ENCODE data around the gene CASZ1.

The CASZ1 gene

GRCh38 chr1:10782491-10783244 lies 13.8 kb downstream of the CASZ1 start:
- no peak for TF ChIP-seq ZBTB7A (IDR thresholded peaks at IDR 0.05; ENCODE audit: low read depth)
- TF ChIP-seq YY1 (IDR thresholded peaks at IDR 0.05; ENCODE audit: low read depth), result no peak
- TF ChIP-seq EP300 (IDR thresholded peaks at IDR 0.05; ENCODE audit: borderline replicate concordance), result no peak
- TF ChIP-seq MAX (IDR thresholded peaks at IDR 0.05), result no peak
- TF ChIP-seq TAF1 (IDR thresholded peaks at IDR 0.05; ENCODE audit: low read depth), result no peak
- TF ChIP-seq FOXM1 (IDR thresholded peaks at IDR 0.05; ENCODE audit: borderline replicate concordance, low read depth), result no peak
- no peak for TF ChIP-seq REST (IDR thresholded peaks at IDR 0.05; ENCODE audit: low read depth)
- no peak for TF ChIP-seq TEAD4 (IDR thresholded peaks at IDR 0.05)
- no peak for TF ChIP-seq USF1 (IDR thresholded peaks at IDR 0.05)
- TF ChIP-seq RAD21 (IDR thresholded peaks at IDR 0.05; ENCODE audit: low read depth), result no peak
- no peak for TF ChIP-seq EGR1 (IDR thresholded peaks at IDR 0.05)
- TF ChIP-seq CEBPB (IDR thresholded peaks at IDR 0.05), result no peak
- no peak for TF ChIP-seq TCF12 (IDR thresholded peaks at IDR 0.05; ENCODE audit: low read depth)
- TF ChIP-seq CREB1 (IDR thresholded peaks at IDR 0.05; ENCODE audit: low read depth), result no peak
- no peak for TF ChIP-seq NFIC (IDR thresholded peaks at IDR 0.05)

GRCh38 chr1:10781137-10781536 lies 15.3 kb downstream of the CASZ1 start:
- no peak for TF ChIP-seq NFIC (IDR thresholded peaks at IDR 0.05)
- no peak for TF ChIP-seq FOXM1 (IDR thresholded peaks at IDR 0.05; ENCODE audit: borderline replicate concordance, low read depth)
- no peak for TF ChIP-seq MAX (IDR thresholded peaks at IDR 0.05)
- TF ChIP-seq EGR1 (IDR thresholded peaks at IDR 0.05), result no peak
- TF ChIP-seq TEAD4 (IDR thresholded peaks at IDR 0.05), result no peak
- no peak for TF ChIP-seq TCF12 (IDR thresholded peaks at IDR 0.05; ENCODE audit: low read depth)
- TF ChIP-seq CREB1 (IDR thresholded peaks at IDR 0.05; ENCODE audit: low read depth), result no peak
- no peak for TF ChIP-seq EP300 (IDR thresholded peaks at IDR 0.05; ENCODE audit: borderline replicate concordance)
- TF ChIP-seq YY1 (IDR thresholded peaks at IDR 0.05; ENCODE audit: low read depth), result no peak
- TF ChIP-seq USF1 (IDR thresholded peaks at IDR 0.05), result no peak
- TF ChIP-seq ZBTB7A (IDR thresholded peaks at IDR 0.05; ENCODE audit: low read depth), result no peak
- no peak for TF ChIP-seq TAF1 (IDR thresholded peaks at IDR 0.05; ENCODE audit: low read depth)
- no peak for TF ChIP-seq REST (IDR thresholded peaks at IDR 0.05; ENCODE audit: low read depth)
- no peak for TF ChIP-seq CEBPB (IDR thresholded peaks at IDR 0.05)
- no peak for TF ChIP-seq RAD21 (IDR thresholded peaks at IDR 0.05; ENCODE audit: low read depth)

GRCh38 chr1:10779841-10780240 lies 16.6 kb downstream of the CASZ1 start:
- TF ChIP-seq NFIC (IDR thresholded peaks at IDR 0.05) (no peak), EP300 (IDR thresholded peaks at IDR 0.05; ENCODE audit: borderline replicate concordance) (no peak)

GRCh38 chr1:10779201-10779600 lies 17.2 kb downstream of the CASZ1 start:
- TF ChIP-seq USF1 (IDR thresholded peaks at IDR 0.05), result no peak
- TF ChIP-seq FOXM1 (IDR thresholded peaks at IDR 0.05; ENCODE audit: borderline replicate concordance, low read depth), result no peak
- TF ChIP-seq NFIC (IDR thresholded peaks at IDR 0.05), result peak; percentile 71
- peak; percentile 74 for TF ChIP-seq TCF12 (IDR thresholded peaks at IDR 0.05; ENCODE audit: low read depth)
- TF ChIP-seq EP300 (IDR thresholded peaks at IDR 0.05; ENCODE audit: borderline replicate concordance), result peak; percentile 53; the same call in 1 of the 2 replicates
- peak; percentile 20; the same call in 1 of the 2 replicates for TF ChIP-seq CEBPB (IDR thresholded peaks at IDR 0.05)
- TF ChIP-seq RAD21 (IDR thresholded peaks at IDR 0.05; ENCODE audit: low read depth), result no peak
- peak; percentile 22 for TF ChIP-seq TEAD4 (IDR thresholded peaks at IDR 0.05)
- TF ChIP-seq MAX (IDR thresholded peaks at IDR 0.05), result peak; percentile 76
- no peak for TF ChIP-seq YY1 (IDR thresholded peaks at IDR 0.05; ENCODE audit: low read depth)
- TF ChIP-seq EGR1 (IDR thresholded peaks at IDR 0.05), result 0 out of 2 replicates have a peak, but pooled peaks have one; percentile 70
- TF ChIP-seq TAF1 (IDR thresholded peaks at IDR 0.05; ENCODE audit: low read depth), result no peak
- no peak for TF ChIP-seq REST (IDR thresholded peaks at IDR 0.05; ENCODE audit: low read depth)
- TF ChIP-seq CREB1 (IDR thresholded peaks at IDR 0.05; ENCODE audit: low read depth), result peak; percentile 47; the same call in 1 of the 2 replicates
- peak; percentile 93 for TF ChIP-seq ZBTB7A (IDR thresholded peaks at IDR 0.05; ENCODE audit: low read depth)

Measured in Ishikawa (cell line).